Ascending aorta (tissue), 2 donors: ENCODE results near the gene DNAAF2. TPM values are rescaled to one million over a fixed set of nuclear protein-coding genes. Genes with fewer than 3 reads are reported as not detected.
A peak's percentile ranks its signal among the peaks of the same experiment; 100 is the strongest.

Experiments used
- DNase-seq, 2 donors: peaks; one replicate each; pipeline ENCODE4 v3.0.0-alpha.2; 2019; ENCODE audit warnings: low spot score in 2 of 2
- H3K27ac ChIP-seq, 2 donors: fragments of 200-600 bp; sonication (generic); one replicate each; pipeline ENCODE4 v1.5.1; 2016 to 2017; ENCODE audit warnings: mild to moderate bottlenecking in 1 of 2
- H3K27me3 ChIP-seq: fragments of 200-600 bp; sonication (generic); one replicate; pipeline ENCODE4 v1.5.1; 2017
- H3K36me3 ChIP-seq, 2 donors: fragments of 200-600 bp; sonication (generic); one replicate each; pipeline ENCODE4 v1.5.1; 2016
- H3K4me1 ChIP-seq, 2 donors: fragments of 200-600 bp; sonication (generic); one replicate each; pipeline ENCODE4 v1.5.1; 2016 to 2017; ENCODE audit warnings: mild to moderate bottlenecking in 1 of 2
- H3K4me3 ChIP-seq, 2 donors: fragments of 200-600 bp; sonication (generic); one replicate each; pipeline ENCODE4 v1.5.1; 2016 to 2017; ENCODE audit warnings: mild to moderate bottlenecking in 1 of 2
- H3K9me3 ChIP-seq, 2 donors: fragments of 200-600 bp; sonication (generic); one replicate each; pipeline ENCODE4 v1.5.1; 2016
- CTCF ChIP-seq, 3 experiments: fragments of 200-600 bp in 2 of 3; fragments of 450-650 bp in 1 of 3; sonication (generic) in 2 of 3; IDR thresholded peaks; one replicate each; pipeline ENCODE4 v1.5.1; 2016 to 2019; ENCODE audit warnings: antibody characterized with exemption in 3 of 3, mild to moderate bottlenecking in 1 of 3, moderate library complexity in 1 of 3
- intact Hi-C: fragments of 100-400 bp; cut with DNase I; formaldehyde crosslinking; loops from one replicate; pipeline ENCODE4 v1.15.1; 2023
- total RNA-seq: library from RNA; depleted of rRNA; stranded (reverse); fragments of >200 nt; gene quantifications from one replicate; pipeline ENCODE4 v1.1.0, GENCODE V29; 2016

DNAAF2 gene
- total RNA-seq, 1 donor from 2014 or later = 14.0 TPM

- no peak overlapping the region for H3K4me3 ChIP-seq
- no peak for TF ChIP-seq CTCF (IDR thresholded peaks at IDR 0.05)
- intact Hi-C loops = loop anchor here (5.0 kb wide), 2 partner anchors 238 to 493 kb away; partner anchors contain the start of gene VCPKMT
- peaks cover 3 to 5% of the 10 kb centered on the region in 2 donors for H3K36me3 ChIP-seq
- peak overlapping the region; percentile 14 to 26 for H3K27ac ChIP-seq
- H3K9me3 ChIP-seq = no peaks in the 10 kb centered on the region
- peaks cover 5 to 23% of the 10 kb centered on the region in 2 donors for H3K4me1 ChIP-seq
- no peaks in the 10 kb centered on the region for H3K27me3 ChIP-seq
- DNase-seq = no peak
These were observed 10.9 kb downstream of the DNAAF2 start for GRCh38 chr14:49623941-49624839.

DNA sequence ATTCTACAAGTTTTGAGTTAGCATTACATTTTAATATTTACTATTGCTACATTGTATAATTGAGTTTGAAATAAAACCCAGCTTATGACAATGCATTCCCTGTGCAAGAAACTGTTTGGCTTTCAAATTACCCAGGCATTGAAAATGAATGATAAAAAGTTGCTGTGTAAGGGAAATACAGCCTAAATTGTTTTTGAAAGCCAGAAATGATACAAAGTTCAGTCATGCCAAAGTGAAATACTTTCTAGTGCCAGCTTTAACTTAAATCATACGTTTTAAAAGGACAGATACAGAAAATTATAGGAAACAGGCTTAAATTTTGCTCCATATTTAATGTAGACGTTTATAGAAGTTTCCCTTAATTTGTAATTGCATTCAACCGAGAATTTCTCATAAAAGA lies 11.7 kb downstream of the DNAAF2 start:
- H3K9me3 ChIP-seq = no peaks in the 10 kb centered on the region
- H3K4me3 ChIP-seq = peak overlapping the region in 1 of 2 donors; percentile 98
- intact Hi-C loops = loop anchor here (5.0 kb wide), 2 partner anchors 239 to 494 kb away; partner anchors contain the start of gene VCPKMT
- peaks cover 6 to 29% of the 10 kb centered on the region in 2 donors for H3K4me1 ChIP-seq
- no peak for TF ChIP-seq CTCF (IDR thresholded peaks at IDR 0.05)
- no peaks in the 10 kb centered on the region for H3K27me3 ChIP-seq
- H3K27ac ChIP-seq = no peak overlapping the region
- peaks cover 3 to 12% of the 10 kb centered on the region in 2 donors for H3K36me3 ChIP-seq
- no peak for DNase-seq

GRCh38 chr14:49622022-49622607 lies 12.9 kb downstream of the DNAAF2 start:
- Histone ChIP-seq H3K4me1 (peaks cover 6 to 29% of the 10 kb centered on the region in 2 donors), H3K9me3 (no peaks in the 10 kb centered on the region), H3K4me3 (peak overlapping the region; percentile 63 to 98), H3K27ac (peak overlapping the region in 1 of 2 donors; percentile 97), H3K27me3 (no peaks in the 10 kb centered on the region), H3K36me3 (peaks cover 3 to 23% of the 10 kb centered on the region in 2 donors)
- intact Hi-C loops = loop anchor here (5.0 kb wide), 2 partner anchors 240 to 495 kb away; partner anchors contain the start of gene VCPKMT
- no peak for TF ChIP-seq CTCF (IDR thresholded peaks at IDR 0.05)
- no peak for DNase-seq

DNA sequence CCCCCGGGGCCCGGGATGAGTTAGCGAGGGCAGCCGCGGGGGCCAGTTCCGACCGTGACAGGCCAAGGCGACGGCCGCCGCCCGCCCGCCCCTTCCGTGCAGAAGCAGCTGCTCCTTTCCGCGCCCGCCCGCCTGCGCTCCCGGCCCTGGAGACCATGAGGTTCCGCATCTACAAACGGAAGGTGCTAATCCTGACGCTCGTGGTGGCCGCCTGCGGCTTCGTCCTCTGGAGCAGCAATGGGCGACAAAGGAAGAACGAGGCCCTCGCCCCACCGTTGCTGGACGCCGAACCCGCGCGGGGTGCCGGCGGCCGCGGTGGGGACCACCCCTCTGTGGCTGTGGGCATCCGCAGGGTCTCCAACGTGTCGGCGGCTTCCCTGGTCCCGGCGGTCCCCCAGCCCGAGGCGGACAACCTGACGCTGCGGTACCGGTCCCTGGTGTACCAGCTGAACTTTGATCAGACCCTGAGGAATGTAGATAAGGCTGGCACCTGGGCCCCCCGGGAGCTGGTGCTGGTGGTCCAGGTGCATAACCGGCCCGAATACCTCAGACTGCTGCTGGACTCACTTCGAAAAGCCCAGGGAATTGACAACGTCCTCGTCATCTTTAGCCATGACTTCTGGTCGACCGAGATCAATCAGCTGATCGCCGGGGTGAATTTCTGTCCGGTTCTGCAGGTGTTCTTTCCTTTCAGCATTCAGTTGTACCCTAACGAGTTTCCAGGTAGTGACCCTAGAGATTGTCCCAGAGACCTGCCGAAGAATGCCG lies 13.7 kb downstream of the DNAAF2 start:
- Histone ChIP-seq H3K4me1 (peaks cover 6 to 29% of the 10 kb centered on the region in 2 donors), H3K27me3 (no peaks in the 10 kb centered on the region), H3K36me3 (peaks cover 3 to 25% of the 10 kb centered on the region in 2 donors), H3K27ac (peak overlapping the region; percentile 97 to 98), H3K4me3 (peak overlapping the region; percentile 63 to 98), H3K9me3 (no peaks in the 10 kb centered on the region)
- intact Hi-C loops = loop anchor here (2.0 to 5.0 kb wide), 3 partner anchors 34 to 496 kb away; partner anchors contain the start of genes RPS29 and VCPKMT
- DNase-seq = peak in 1 of 2 donors; percentile 85
- TF ChIP-seq CTCF (IDR thresholded peaks at IDR 0.05) = no peak
